Panc1 (cell line): Measurements from ENCODE around the gene PUDP.

ENCODE experiments used
- POLR2AphosphoS5 ChIP-seq: IDR thresholded peaks from 2 replicates; pipeline ENCODE4 v1.6.1; 2012; ENCODE audit warnings: mild to moderate bottlenecking, low read depth, low read length, moderate library complexity
- TCF7L2 ChIP-seq: IDR thresholded peaks from 2 replicates; pipeline ENCODE4 v1.6.1; 2011; ENCODE audit warnings: mild to moderate bottlenecking, low read depth, low read length, inconsistent platforms
- TF ChIP-seq, protein P1 (sequence below): fragments of 450-650 bp; IDR thresholded peaks from 2 replicates; pipeline ENCODE4 v1.5.1; 2017; ENCODE audit warnings: mild to moderate bottlenecking

DNA sequence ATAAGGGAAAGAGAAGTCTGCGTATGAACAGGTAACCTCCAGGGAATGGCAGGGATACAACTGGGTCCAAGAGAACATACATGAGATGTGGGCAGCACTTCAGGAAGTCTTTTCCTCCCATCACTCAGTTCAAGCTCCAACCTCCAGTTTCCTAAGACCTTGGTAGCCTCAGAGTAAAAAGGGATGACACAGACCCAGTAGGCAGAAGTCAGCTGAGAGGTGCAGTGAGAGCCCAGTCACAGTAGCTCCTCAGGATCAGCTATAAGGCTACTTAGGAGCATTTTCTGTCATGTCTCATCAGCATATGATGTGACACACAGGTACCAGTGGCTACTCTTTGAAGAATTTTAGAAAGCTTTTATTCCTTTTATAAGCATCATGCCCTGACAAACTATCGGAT is 13.0 kb downstream of the PUDP start:
- TF ChIP-seq POLR2AphosphoS5, result no peak
- TF ChIP-seq, protein P1, sequence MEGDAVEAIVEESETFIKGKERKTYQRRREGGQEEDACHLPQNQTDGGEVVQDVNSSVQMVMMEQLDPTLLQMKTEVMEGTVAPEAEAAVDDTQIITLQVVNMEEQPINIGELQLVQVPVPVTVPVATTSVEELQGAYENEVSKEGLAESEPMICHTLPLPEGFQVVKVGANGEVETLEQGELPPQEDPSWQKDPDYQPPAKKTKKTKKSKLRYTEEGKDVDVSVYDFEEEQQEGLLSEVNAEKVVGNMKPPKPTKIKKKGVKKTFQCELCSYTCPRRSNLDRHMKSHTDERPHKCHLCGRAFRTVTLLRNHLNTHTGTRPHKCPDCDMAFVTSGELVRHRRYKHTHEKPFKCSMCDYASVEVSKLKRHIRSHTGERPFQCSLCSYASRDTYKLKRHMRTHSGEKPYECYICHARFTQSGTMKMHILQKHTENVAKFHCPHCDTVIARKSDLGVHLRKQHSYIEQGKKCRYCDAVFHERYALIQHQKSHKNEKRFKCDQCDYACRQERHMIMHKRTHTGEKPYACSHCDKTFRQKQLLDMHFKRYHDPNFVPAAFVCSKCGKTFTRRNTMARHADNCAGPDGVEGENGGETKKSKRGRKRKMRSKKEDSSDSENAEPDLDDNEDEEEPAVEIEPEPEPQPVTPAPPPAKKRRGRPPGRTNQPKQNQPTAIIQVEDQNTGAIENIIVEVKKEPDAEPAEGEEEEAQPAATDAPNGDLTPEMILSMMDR, result no peak
- TF ChIP-seq TCF7L2, result no peak
